ENCODE measurements around the gene STX8.

STX8 gene

DNA sequence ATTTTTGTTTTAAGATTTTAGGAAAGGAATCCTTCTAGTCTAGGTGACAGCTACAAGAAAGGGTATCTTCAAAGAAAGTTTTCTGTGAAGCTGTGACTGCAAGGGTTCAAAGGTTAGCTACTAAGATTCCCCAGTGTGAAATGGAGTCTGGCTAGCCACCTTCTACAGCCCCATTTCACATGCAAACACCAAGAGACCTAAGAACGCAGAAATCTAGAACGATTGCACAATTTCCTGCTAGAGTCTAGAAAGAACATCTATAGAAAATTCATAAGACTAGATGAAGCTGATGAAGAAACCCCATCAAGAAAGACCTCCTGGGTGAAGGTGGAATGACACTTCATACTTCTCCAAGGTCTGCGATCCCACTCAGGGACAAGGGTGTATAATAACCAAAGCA, 77.1 kb downstream of the STX8 start:
- no peak overlapping the region for H3K27ac ChIP-seq (ENCODE audit: low read depth, low read length)
- H3K27me3 ChIP-seq (ENCODE audit: insufficient read depth, low read length), result no peaks in the 10 kb centered on the region
- H3K9ac ChIP-seq (ENCODE audit: low read depth, low read length), result no peak overlapping the region
- 83% methylated on average over 3 of the region's 3 CpGs for WGBS
- H3K4me1 ChIP-seq (ENCODE audit: insufficient read depth, low read length), result no peaks in the 10 kb centered on the region
- 0 out of 2 replicates have a peak, but pooled peaks cover 2% of the 10 kb centered on the region for H3K36me3 ChIP-seq (ENCODE audit: insufficient read depth, low read length)
- H3K4me3 ChIP-seq (ENCODE audit: low read length), result no peak overlapping the region
- H3K9me3 ChIP-seq (ENCODE audit: insufficient read depth, low read depth, low read length), result no peaks in the 10 kb centered on the region

DNA sequence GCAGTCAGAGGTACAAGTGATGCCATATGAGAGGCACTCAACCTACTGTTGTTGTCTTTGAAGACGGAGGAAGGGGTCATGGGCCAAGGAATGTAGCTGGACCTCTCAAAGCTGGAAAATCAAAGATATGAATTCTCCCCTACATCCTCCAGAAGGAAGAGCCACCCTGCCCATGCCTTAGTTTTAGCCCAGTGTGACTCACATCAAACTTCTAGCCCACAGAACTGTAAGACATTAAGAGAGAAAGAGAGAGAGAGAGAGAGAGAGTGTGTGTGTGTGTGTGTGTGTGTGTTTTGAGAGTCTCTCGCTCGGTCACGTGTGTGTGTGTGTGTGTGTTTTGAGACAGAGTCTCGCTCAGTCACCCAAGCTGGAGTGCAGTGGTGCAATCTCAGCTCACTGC, 87.1 kb downstream of the STX8 start:
- H3K4me3 ChIP-seq (ENCODE audit: low read length), result no peak overlapping the region
- no peaks in the 10 kb centered on the region for H3K4me1 ChIP-seq (ENCODE audit: insufficient read depth, low read length)
- no peaks in the 10 kb centered on the region for H3K36me3 ChIP-seq (ENCODE audit: insufficient read depth, low read length)
- WGBS, result 98% methylated on average over 5 of the region's 5 CpGs
- no peak overlapping the region for H3K27ac ChIP-seq (ENCODE audit: low read depth, low read length)
- H3K9me3 ChIP-seq (ENCODE audit: insufficient read depth, low read depth, low read length), result no peaks in the 10 kb centered on the region
- no peak overlapping the region for H3K9ac ChIP-seq (ENCODE audit: low read depth, low read length)
- no peaks in the 10 kb centered on the region for H3K27me3 ChIP-seq (ENCODE audit: insufficient read depth, low read length)

- WGBS, result 95% methylated on average over 7 of the region's 7 CpGs
These were observed 88.2 kb downstream of the STX8 start for GRCh38 chr17:9487406-9487805.

DNA sequence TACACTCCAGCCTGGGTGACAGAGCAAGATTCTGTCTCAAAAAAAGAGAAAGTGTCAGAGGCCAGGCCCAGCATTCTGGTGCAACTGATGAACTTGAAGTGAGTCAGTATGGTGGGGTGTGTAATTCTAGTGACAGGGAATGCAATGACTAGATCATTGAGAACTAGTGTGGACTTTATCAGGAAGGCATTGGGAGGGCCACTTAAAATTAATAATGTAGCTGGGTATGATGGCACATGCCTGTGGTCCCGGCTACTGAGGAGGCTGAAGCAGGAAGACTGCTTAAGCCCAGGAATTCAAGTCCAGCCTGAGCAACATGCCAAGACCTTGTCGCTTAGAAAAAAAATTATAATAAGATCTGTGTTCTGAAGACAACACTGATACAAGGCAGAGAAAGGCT, 90.8 kb downstream of the STX8 start:
- Histone ChIP-seq H3K27ac (ENCODE audit: low read depth, low read length) (no peak overlapping the region), H3K9ac (ENCODE audit: low read depth, low read length) (no peak overlapping the region), H3K9me3 (ENCODE audit: insufficient read depth, low read depth, low read length) (no peaks in the 10 kb centered on the region), H3K27me3 (ENCODE audit: insufficient read depth, low read length) (no peaks in the 10 kb centered on the region), H3K4me3 (ENCODE audit: low read length) (no peak overlapping the region), H3K4me1 (ENCODE audit: insufficient read depth, low read length) (no peaks in the 10 kb centered on the region), H3K36me3 (ENCODE audit: insufficient read depth, low read length) (no peaks in the 10 kb centered on the region)
- 92% methylated on average over 2 of the region's 2 CpGs for WGBS

More at GRCh38 chr17:9487406-9487805, 88.2 kb downstream of the STX8 start:
- Histone ChIP-seq H3K9me3 (ENCODE audit: insufficient read depth, low read depth, low read length) (no peaks in the 10 kb centered on the region), H3K9ac (ENCODE audit: low read depth, low read length) (no peak overlapping the region), H3K4me1 (ENCODE audit: insufficient read depth, low read length) (no peaks in the 10 kb centered on the region), H3K27me3 (ENCODE audit: insufficient read depth, low read length) (no peaks in the 10 kb centered on the region), H3K4me3 (ENCODE audit: low read length) (no peak overlapping the region), H3K27ac (ENCODE audit: low read depth, low read length) (no peak overlapping the region), H3K36me3 (ENCODE audit: insufficient read depth, low read length) (no peaks in the 10 kb centered on the region)

GRCh38 chr17:9479964-9480363, 95.7 kb downstream of the STX8 start:
- Histone ChIP-seq H3K27me3 (ENCODE audit: insufficient read depth, low read length) (no peaks in the 10 kb centered on the region), H3K4me1 (ENCODE audit: insufficient read depth, low read length) (no peaks in the 10 kb centered on the region), H3K9ac (ENCODE audit: low read depth, low read length) (no peak overlapping the region), H3K27ac (ENCODE audit: low read depth, low read length) (no peak overlapping the region), H3K9me3 (ENCODE audit: insufficient read depth, low read depth, low read length) (no peaks in the 10 kb centered on the region), H3K4me3 (ENCODE audit: low read length) (no peak overlapping the region), H3K36me3 (ENCODE audit: insufficient read depth, low read length) (no peaks in the 10 kb centered on the region)
- 95% methylated on average over 4 of the region's 4 CpGs for WGBS

DNA sequence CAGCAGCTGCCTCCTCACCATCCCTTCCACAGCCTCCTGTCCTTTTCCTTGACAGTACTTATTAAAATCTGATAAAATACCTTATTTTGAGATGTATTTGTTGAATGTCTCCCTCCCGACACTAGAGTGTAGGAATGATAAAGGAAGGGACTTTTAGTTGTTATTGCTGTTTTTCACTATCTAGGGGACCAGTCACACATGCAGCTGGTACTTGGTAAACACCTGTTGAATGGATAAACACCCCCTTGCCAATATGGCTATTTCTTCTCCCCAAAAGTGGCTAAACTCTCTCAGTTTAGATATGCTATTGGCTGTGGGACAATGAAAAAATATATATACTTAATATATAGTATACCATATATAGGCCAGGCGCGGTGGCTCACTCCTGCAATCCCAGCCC, 96.7 kb downstream of the STX8 start:
- 100% methylated on average over 2 of the region's 3 CpGs for WGBS
- H3K9me3 ChIP-seq (ENCODE audit: insufficient read depth, low read depth, low read length), result no peaks in the 10 kb centered on the region
- no peaks in the 10 kb centered on the region for H3K36me3 ChIP-seq (ENCODE audit: insufficient read depth, low read length)
- H3K9ac ChIP-seq (ENCODE audit: low read depth, low read length), result no peak overlapping the region
- H3K27me3 ChIP-seq (ENCODE audit: insufficient read depth, low read length), result no peaks in the 10 kb centered on the region
- no peak overlapping the region for H3K27ac ChIP-seq (ENCODE audit: low read depth, low read length)
- no peaks in the 10 kb centered on the region for H3K4me1 ChIP-seq (ENCODE audit: insufficient read depth, low read length)
- H3K4me3 ChIP-seq (ENCODE audit: low read length), result no peak overlapping the region

- H3K4me3 ChIP-seq (ENCODE audit: low read length), result no peak overlapping the region
- H3K4me1 ChIP-seq (ENCODE audit: insufficient read depth, low read length), result 0 out of 2 replicates have a peak, but pooled peaks cover 3% of the 10 kb centered on the region
- no peak overlapping the region for H3K27ac ChIP-seq (ENCODE audit: low read depth, low read length)
- H3K36me3 ChIP-seq (ENCODE audit: insufficient read depth, low read length), result no peaks in the 10 kb centered on the region
- no peaks in the 10 kb centered on the region for H3K27me3 ChIP-seq (ENCODE audit: insufficient read depth, low read length)
- no peaks in the 10 kb centered on the region for H3K9me3 ChIP-seq (ENCODE audit: insufficient read depth, low read depth, low read length)
- no peak overlapping the region for H3K9ac ChIP-seq (ENCODE audit: low read depth, low read length)
- WGBS, result 98% methylated on average over 4 of the region's 4 CpGs
These were observed 100.4 kb downstream of the STX8 start for GRCh38 chr17:9475101-9475658.

- no peak overlapping the region for H3K9ac ChIP-seq (ENCODE audit: low read depth, low read length)
- no peak overlapping the region for H3K4me3 ChIP-seq (ENCODE audit: low read length)
- 0 out of 2 replicates have a peak, but pooled peaks cover 7% of the 10 kb centered on the region for H3K4me1 ChIP-seq (ENCODE audit: insufficient read depth, low read length)
- H3K27ac ChIP-seq (ENCODE audit: low read depth, low read length), result no peak overlapping the region
- H3K9me3 ChIP-seq (ENCODE audit: insufficient read depth, low read depth, low read length), result no peaks in the 10 kb centered on the region
- H3K27me3 ChIP-seq (ENCODE audit: insufficient read depth, low read length), result no peaks in the 10 kb centered on the region
- H3K36me3 ChIP-seq (ENCODE audit: insufficient read depth, low read length), result no peaks in the 10 kb centered on the region
- WGBS, result 94% methylated on average over 4 of the region's 4 CpGs
These were observed 101.9 kb downstream of the STX8 start for GRCh38 chr17:9473711-9474110.

GRCh38 chr17:9472541-9472940, 103.1 kb downstream of the STX8 start:
- Histone ChIP-seq H3K9me3 (ENCODE audit: insufficient read depth, low read depth, low read length) (no peaks in the 10 kb centered on the region), H3K4me3 (ENCODE audit: low read length) (no peak overlapping the region), H3K4me1 (ENCODE audit: insufficient read depth, low read length) (0 out of 2 replicates have a peak, but pooled peaks cover 7% of the 10 kb centered on the region), H3K9ac (ENCODE audit: low read depth, low read length) (no peak overlapping the region), H3K36me3 (ENCODE audit: insufficient read depth, low read length) (no peaks in the 10 kb centered on the region), H3K27me3 (ENCODE audit: insufficient read depth, low read length) (no peaks in the 10 kb centered on the region), H3K27ac (ENCODE audit: low read depth, low read length) (no peak overlapping the region)
- WGBS, result 93% methylated on average over 3 of the region's 3 CpGs

DNA sequence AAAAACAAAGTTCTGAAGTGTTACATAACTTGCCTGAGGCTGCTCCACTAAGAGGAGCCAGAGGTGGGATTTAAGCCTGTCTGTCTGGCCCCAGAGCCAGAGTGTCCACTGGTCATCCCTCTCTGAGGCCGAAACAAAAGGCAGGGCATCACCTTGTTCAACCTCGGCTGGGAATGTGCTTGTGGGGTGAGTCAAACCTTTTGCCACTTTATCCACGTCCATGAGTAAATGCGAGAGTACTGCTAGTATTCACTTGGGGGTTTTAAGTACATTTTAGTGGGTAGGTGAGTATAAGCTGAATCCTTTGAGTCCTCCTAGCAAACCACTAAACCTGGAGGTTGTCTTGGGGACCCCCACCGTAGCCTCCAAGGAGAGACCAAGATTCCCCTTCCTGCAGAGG, 103.5 kb downstream of the STX8 start:
- WGBS, result 93% methylated on average over 5 of the region's 5 CpGs
- Histone ChIP-seq H3K4me1 (ENCODE audit: insufficient read depth, low read length) (0 out of 2 replicates have a peak, but pooled peaks cover 7% of the 10 kb centered on the region), H3K36me3 (ENCODE audit: insufficient read depth, low read length) (no peaks in the 10 kb centered on the region), H3K9me3 (ENCODE audit: insufficient read depth, low read depth, low read length) (no peaks in the 10 kb centered on the region), H3K27me3 (ENCODE audit: insufficient read depth, low read length) (no peaks in the 10 kb centered on the region), H3K9ac (ENCODE audit: low read depth, low read length) (no peak overlapping the region), H3K4me3 (ENCODE audit: low read length) (no peak overlapping the region), H3K27ac (ENCODE audit: low read depth, low read length) (no peak overlapping the region)

DNA sequence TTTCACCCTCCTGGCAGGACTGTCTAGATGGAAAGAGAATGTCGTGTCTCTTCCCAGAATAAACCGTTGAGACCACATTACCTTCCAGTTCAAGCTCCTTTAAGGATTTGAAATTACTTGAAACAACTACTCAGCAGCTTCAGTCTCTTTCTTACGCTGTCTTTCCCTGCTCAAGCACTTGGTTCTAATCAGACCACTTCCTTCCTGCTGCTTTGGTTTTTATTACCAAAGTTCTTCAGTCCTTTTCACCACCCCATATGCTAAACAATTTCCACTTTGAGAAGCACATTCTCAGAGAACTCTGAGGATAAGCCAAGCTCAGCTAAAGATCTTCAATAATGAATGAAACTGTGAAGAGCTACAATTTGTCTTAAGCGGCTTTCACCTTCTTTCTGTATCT, 105.4 kb downstream of the STX8 start:
- no peak overlapping the region for H3K4me3 ChIP-seq (ENCODE audit: low read length)
- 0 out of 2 replicates have a peak, but pooled peaks cover 7% of the 10 kb centered on the region for H3K4me1 ChIP-seq (ENCODE audit: insufficient read depth, low read length)
- no peaks in the 10 kb centered on the region for H3K27me3 ChIP-seq (ENCODE audit: insufficient read depth, low read length)
- H3K9ac ChIP-seq (ENCODE audit: low read depth, low read length), result no peak overlapping the region
- H3K36me3 ChIP-seq (ENCODE audit: insufficient read depth, low read length), result no peaks in the 10 kb centered on the region
- no peaks in the 10 kb centered on the region for H3K9me3 ChIP-seq (ENCODE audit: insufficient read depth, low read depth, low read length)
- 78% methylated on average over 4 of the region's 4 CpGs for WGBS
- no peak overlapping the region for H3K27ac ChIP-seq (ENCODE audit: low read depth, low read length)

GRCh38 chr17:9468937-9469336, 106.7 kb downstream of the STX8 start:
- no peak overlapping the region for H3K4me3 ChIP-seq (ENCODE audit: low read length)
- 0 out of 2 replicates have a peak, but pooled peaks cover 7% of the 10 kb centered on the region for H3K4me1 ChIP-seq (ENCODE audit: insufficient read depth, low read length)
- H3K27me3 ChIP-seq (ENCODE audit: insufficient read depth, low read length), result no peaks in the 10 kb centered on the region
- no peak overlapping the region for H3K9ac ChIP-seq (ENCODE audit: low read depth, low read length)
- H3K9me3 ChIP-seq (ENCODE audit: insufficient read depth, low read depth, low read length), result no peaks in the 10 kb centered on the region
- 86% methylated on average over 2 of the region's 4 CpGs for WGBS
- no peak overlapping the region for H3K27ac ChIP-seq (ENCODE audit: low read depth, low read length)
- no peaks in the 10 kb centered on the region for H3K36me3 ChIP-seq (ENCODE audit: insufficient read depth, low read length)

Data from HUES64 (cell line).